H1 (cell line): ENCODE measurements around the gene TRIM67. TPM values are rescaled to one million over a fixed set of nuclear protein-coding genes. Genes with fewer than 3 reads are reported as not detected.
"Not testable (repeated sequence)": the region's sequence is repeated elsewhere in the genome, so short reads cannot be mapped to it uniquely, and the experiment has no call there.

ENCODE experiments used
- CTCF ChIA-PET: fragments of 300-600 bp; sonication (Branson Sonifier 250); formaldehyde crosslinking; loops from one replicate; lab custom pipeline; 2021; ENCODE audit not compliant: partially characterized antibody; lab: Charles Lee
- POLR2A ChIA-PET: fragments of 300-600 bp; sonication (Branson Sonifier 250); formaldehyde crosslinking; loops from one replicate; lab custom pipeline; 2021; ENCODE audit warnings: inconsistent platforms; ENCODE audit not compliant: partially characterized antibody; lab: Charles Lee
- DNase-seq, 2 experiments: peaks; one replicate each; pipeline versions ENCODE4 v3.0.0 to v3.0.0-alpha.2; 2010 to 2022; ENCODE audit warnings: low spot score in 2 of 2, low read depth in 1 of 2, mixed read lengths in 1 of 2
- FAIRE-seq: peaks from 2 replicates; lab custom pipeline; 2011; peaks lifted over from hg19 to GRCh38; lab: Jason Lieb, UNC
- H2AFZ ChIP-seq: 2 replicates; pipeline ENCODE4 v1.8.1; 2012; ENCODE audit warnings: low read length, inconsistent platforms
- H2AK5ac ChIP-seq: 2 replicates; pipeline ENCODE4 v1.6.1; 2013; ENCODE audit warnings: low read depth, low read length
- H2BK120ac ChIP-seq: replicated peaks from 2 replicates; pipeline ENCODE3; 2013; ENCODE audit warnings: low read depth, low read length, inconsistent platforms
- H2BK12ac ChIP-seq: 2 replicates; pipeline ENCODE4 v1.6.1; 2013; ENCODE audit warnings: low read depth, low read length
- H2BK15ac ChIP-seq: 2 replicates; pipeline ENCODE4 v1.6.1; 2013; ENCODE audit warnings: low read length
- H2BK20ac ChIP-seq: 2 replicates; pipeline ENCODE4 v1.6.1; 2013; ENCODE audit warnings: low read length
- H2BK5ac ChIP-seq: 2 replicates; pipeline ENCODE4 v1.6.1; 2013; ENCODE audit warnings: low read depth, low read length
- H3K14ac ChIP-seq: 2 replicates; pipeline ENCODE4 v1.6.1; 2013; ENCODE audit warnings: inconsistent platforms; ENCODE audit not compliant: insufficient read length
- H3K18ac ChIP-seq: 2 replicates; pipeline ENCODE4 v1.6.1; 2013; ENCODE audit warnings: low read length; ENCODE audit errors: extremely low read depth
- H3K23ac ChIP-seq: 2 replicates; pipeline ENCODE4 v1.6.1; 2013; ENCODE audit warnings: inconsistent platforms; ENCODE audit not compliant: insufficient read length
- H3K23me2 ChIP-seq: 2 replicates; pipeline ENCODE4 v1.6.1; 2013; ENCODE audit warnings: low read depth, low read length
- H3K27ac ChIP-seq: 2 replicates; pipeline ENCODE4 v1.6.1; 2011; ENCODE audit warnings: low read depth, low read length, inconsistent platforms
- H3K27me3 ChIP-seq, 4 experiments: replicated peaks in 1 of 4; 1 replicate in 1 of 4; 2 replicates in 3 of 4; pipeline versions ENCODE4 v1.6.1 to v1.8.1; 2011 to 2013; ENCODE audit warnings: low read length in 3 of 4, mild to moderate bottlenecking in 3 of 4, inconsistent platforms in 2 of 4, mixed read lengths in 2 of 4, moderate library complexity in 1 of 4; ENCODE audit not compliant: control insufficient read depth in 3 of 4, insufficient read depth in 3 of 4; ENCODE audit errors: extremely low read depth in 1 of 4
- H3K36me3 ChIP-seq, 4 experiments: 2 replicates each; pipeline versions ENCODE4 v1.6.1 to v1.8.1; 2011 to 2013; ENCODE audit warnings: mild to moderate bottlenecking in 4 of 4, low read length in 3 of 4, moderate library complexity in 2 of 4, control low read depth in 1 of 4, inconsistent platforms in 1 of 4; ENCODE audit not compliant: insufficient read depth in 4 of 4, control insufficient read depth in 2 of 4
- H3K4ac ChIP-seq: replicated peaks from 2 replicates; pipeline ENCODE3; 2013; ENCODE audit warnings: low read length, low read depth, mixed read lengths, inconsistent platforms; ENCODE audit not compliant: insufficient read length
- H3K4me1 ChIP-seq, 4 experiments: replicated peaks in 1 of 4; 1 replicate in 1 of 4; 2 replicates in 3 of 4; pipeline versions ENCODE4 v1.6.1 to v1.8.1; 2011 to 2013; ENCODE audit warnings: low read length in 3 of 4, inconsistent platforms in 2 of 4, mixed read lengths in 1 of 4; ENCODE audit not compliant: insufficient read depth in 4 of 4, control insufficient read depth in 3 of 4
- H3K4me2 ChIP-seq, 2 experiments: 2 replicates each; pipeline versions ENCODE4 v1.6.1 to v1.8.1; 2011 to 2013; ENCODE audit warnings: low read depth in 2 of 2, low read length in 2 of 2, control low read depth in 1 of 2, inconsistent platforms in 1 of 2, mild to moderate bottlenecking in 1 of 2; ENCODE audit not compliant: insufficient read depth in 1 of 2
- H3K4me3 ChIP-seq, 4 experiments: fragments of 200-600, 300-600 bp in 1 of 4; sonication (generic), shearing (Covaris generic), sonication (Bioruptor Twin) in 1 of 4; 2 replicates each; pipeline versions ENCODE4 v1.5.1 to v1.8.1; 2011 to 2016; ENCODE audit warnings: low read length in 4 of 4, low read depth in 3 of 4, control low read depth in 2 of 4, inconsistent platforms in 2 of 4, mild to moderate bottlenecking in 2 of 4, mixed read lengths in 1 of 4, moderate library complexity in 1 of 4; ENCODE audit not compliant: insufficient read depth in 2 of 4; ENCODE audit errors: extremely low read depth in 1 of 4
- H3K56ac ChIP-seq: replicated peaks from 2 replicates; pipeline ENCODE3; 2013; ENCODE audit warnings: low read depth, mild to moderate bottlenecking, mixed read lengths, low read length, inconsistent platforms; ENCODE audit not compliant: insufficient read length
- H3K79me1 ChIP-seq: 2 replicates; pipeline ENCODE4 v1.6.1; 2013; ENCODE audit warnings: low read depth, low read length, control low read depth
- H3K79me2 ChIP-seq, 2 experiments: 2 replicates each; pipeline versions ENCODE4 v1.6.1 to v1.8.1; 2012 to 2013; ENCODE audit warnings: low read length in 2 of 2, mild to moderate bottlenecking in 2 of 2, inconsistent platforms in 1 of 2; ENCODE audit not compliant: insufficient read depth in 2 of 2, control insufficient read depth in 1 of 2
- H3K9ac ChIP-seq, 4 experiments: replicated peaks in 1 of 4; 1 replicate in 1 of 4; 2 replicates in 3 of 4; pipeline versions ENCODE4 v1.6.1 to v1.8.1; 2011 to 2013; ENCODE audit warnings: low read depth in 3 of 4, low read length in 3 of 4, control low read depth in 2 of 4, mild to moderate bottlenecking in 2 of 4, moderate library complexity in 2 of 4, inconsistent platforms in 1 of 4; ENCODE audit errors: extremely low read depth in 1 of 4
- H3K9me3 ChIP-seq, 2 experiments: 2 replicates each; pipeline versions ENCODE4 v1.6.1 to v1.8.1; 2012 to 2013; ENCODE audit warnings: mild to moderate bottlenecking in 2 of 2, moderate library complexity in 2 of 2, control low read depth in 1 of 2, inconsistent platforms in 1 of 2, low read depth in 1 of 2, low read length in 1 of 2, mixed read lengths in 1 of 2; ENCODE audit not compliant: insufficient read depth in 2 of 2
- H4K20me1 ChIP-seq, 2 experiments: replicated peaks in 1 of 2; 2 replicates each; pipeline versions ENCODE3 to v1.8.1; 2011 to 2013; ENCODE audit warnings: inconsistent platforms in 2 of 2, low read length in 2 of 2, mild to moderate bottlenecking in 1 of 2; ENCODE audit not compliant: insufficient read depth in 2 of 2, control insufficient read depth in 1 of 2
- H4K5ac ChIP-seq: 2 replicates; pipeline ENCODE4 v1.6.1; 2013; ENCODE audit warnings: low read length, low read depth, mixed read lengths, inconsistent platforms; ENCODE audit not compliant: insufficient read length
- H4K8ac ChIP-seq: 2 replicates; pipeline ENCODE4 v1.8.0; 2013; ENCODE audit warnings: mild to moderate bottlenecking, moderate library complexity, low read length, inconsistent platforms; ENCODE audit not compliant: insufficient read depth; ENCODE audit errors: extremely low read depth
- H4K91ac ChIP-seq: replicated peaks from 2 replicates; pipeline ENCODE3; 2013; ENCODE audit warnings: low read length, mixed read lengths, inconsistent platforms; ENCODE audit not compliant: insufficient read length
- CBX5 ChIP-seq: fragments of 300-800, 300-1000 bp; sonication (generic); IDR thresholded peaks from 2 replicates; pipeline ENCODE4 v1.7.1; 2016; ENCODE audit warnings: antibody characterized with exemption, low read length, low read depth
- WGBS, 2 experiments: shearing (Covaris generic) in 1 of 2; methylation state at CpG; one replicate each; pipeline versions ENCODE4 v1.1.6 to v1.1.7; 2013 to 2015; ENCODE audit warnings: low lambda C conversion rate in 2 of 2, mixed read lengths in 2 of 2, inconsistent platforms in 1 of 2, low coverage in 1 of 2, missing lambda C conversion rate in 1 of 2; ENCODE audit not compliant: insufficient replicate concordance in 2 of 2, insufficient coverage in 1 of 2, insufficient read length in 1 of 2; ENCODE audit errors: extremely low coverage in 1 of 2, missing lambda C conversion rate in 1 of 2; 5-methylcytosine and 5-hydroxymethylcytosine counted together
- polyA plus RNA-seq, 7 experiments: library from polyadenylated mRNA; depleted of rRNA in 3 of 7; stranded (reverse) in 5 of 7; unstranded in 2 of 7; fragments of >200 nt in 5 of 7; fragments of 200-250 nt in 2 of 7; gene quantifications; 1 replicate in 5 of 7; 2 replicates in 1 of 7; 4 replicates in 1 of 7; pipeline versions ENCODE4 v1.2.1 to v1.2.3, GENCODE V29; 2011 to 2013; ENCODE audit warnings: missing spikeins in 2 of 7, mixed read lengths in 2 of 7
- total RNA-seq: library from RNA; stranded (reverse); fragmentation: NEBNext Ultra II Directional; extraction: Animal tissue kit (Norgen Biotek cat#: 25700); gene quantifications from 2 replicates; pipeline ENCODE4 v1.2.1, GENCODE V29; 2021
- TF ChIP-seq, protein P1 (sequence below), 3 experiments: IDR thresholded peaks; 1 replicate in 2 of 3; 2 replicates in 1 of 3; pipeline versions ENCODE4 v1.5.1 to v1.6.1; 2011; ENCODE audit warnings: low read length in 3 of 3, mild to moderate bottlenecking in 3 of 3, inconsistent platforms in 2 of 3, low read depth in 1 of 3, moderate library complexity in 1 of 3; ENCODE audit not compliant: insufficient read depth in 1 of 3; ENCODE audit errors: control extremely low read depth in 1 of 3

TRIM67 gene
- total and polyA plus RNA-seq, 2 of the 8 experiments (the other 6 are each of a cell fraction or from before 2014, with no cell fraction given), result under 0.01 TPM; not detected in 1

DNA sequence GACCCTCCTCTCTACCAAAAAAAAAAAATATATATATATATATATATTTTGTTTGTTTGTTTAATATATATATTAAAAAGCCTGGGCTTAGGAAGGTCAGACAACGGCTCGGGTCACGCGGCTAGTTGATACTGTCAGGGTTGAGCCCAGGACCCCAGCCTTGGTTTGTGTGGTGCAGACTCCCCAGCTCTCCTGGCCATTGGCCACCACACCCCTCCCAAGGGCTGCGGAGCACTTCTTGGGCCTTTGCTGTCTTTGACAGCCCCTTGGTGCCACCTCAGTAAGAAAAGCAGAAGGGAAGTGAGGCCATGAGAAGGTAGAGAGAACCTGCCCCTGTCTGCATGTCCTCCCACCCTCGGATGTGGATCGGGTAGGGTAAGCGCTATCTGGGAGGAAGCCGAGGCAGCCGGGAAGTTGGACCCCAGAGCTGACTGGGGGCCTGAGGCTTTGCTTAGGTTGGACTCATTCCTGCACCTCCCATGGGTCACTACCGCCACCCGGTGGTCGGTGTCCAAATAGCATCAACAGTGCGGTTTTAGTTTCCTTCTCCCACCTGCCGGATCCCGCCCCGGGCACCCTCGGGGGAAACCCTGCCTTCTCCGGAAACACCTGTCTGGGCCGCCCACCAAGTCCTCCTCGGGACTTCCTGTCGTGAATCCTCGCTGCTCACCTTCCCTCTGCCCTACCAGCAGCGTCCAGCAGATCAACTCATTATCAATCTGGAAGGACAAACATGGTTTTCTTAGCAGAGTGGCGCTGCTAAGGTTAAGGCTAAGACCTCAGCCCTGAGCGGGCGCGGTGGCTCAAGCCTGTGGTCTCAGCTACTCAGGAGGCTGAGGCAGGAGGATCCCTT, 49.4 kb downstream of the TRIM67 start (continued):
- TF ChIP-seq, protein P1, sequence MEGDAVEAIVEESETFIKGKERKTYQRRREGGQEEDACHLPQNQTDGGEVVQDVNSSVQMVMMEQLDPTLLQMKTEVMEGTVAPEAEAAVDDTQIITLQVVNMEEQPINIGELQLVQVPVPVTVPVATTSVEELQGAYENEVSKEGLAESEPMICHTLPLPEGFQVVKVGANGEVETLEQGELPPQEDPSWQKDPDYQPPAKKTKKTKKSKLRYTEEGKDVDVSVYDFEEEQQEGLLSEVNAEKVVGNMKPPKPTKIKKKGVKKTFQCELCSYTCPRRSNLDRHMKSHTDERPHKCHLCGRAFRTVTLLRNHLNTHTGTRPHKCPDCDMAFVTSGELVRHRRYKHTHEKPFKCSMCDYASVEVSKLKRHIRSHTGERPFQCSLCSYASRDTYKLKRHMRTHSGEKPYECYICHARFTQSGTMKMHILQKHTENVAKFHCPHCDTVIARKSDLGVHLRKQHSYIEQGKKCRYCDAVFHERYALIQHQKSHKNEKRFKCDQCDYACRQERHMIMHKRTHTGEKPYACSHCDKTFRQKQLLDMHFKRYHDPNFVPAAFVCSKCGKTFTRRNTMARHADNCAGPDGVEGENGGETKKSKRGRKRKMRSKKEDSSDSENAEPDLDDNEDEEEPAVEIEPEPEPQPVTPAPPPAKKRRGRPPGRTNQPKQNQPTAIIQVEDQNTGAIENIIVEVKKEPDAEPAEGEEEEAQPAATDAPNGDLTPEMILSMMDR (IDR thresholded peaks at IDR 0.05; ENCODE audit: control extremely low read depth in 1 of 3, insufficient read depth in 1 of 3, low read depth in 1 of 3, low read length in 3 of 3), result peak; percentile 85 to 94 (median 93)
- no peak for TF ChIP-seq CBX5

DNA sequence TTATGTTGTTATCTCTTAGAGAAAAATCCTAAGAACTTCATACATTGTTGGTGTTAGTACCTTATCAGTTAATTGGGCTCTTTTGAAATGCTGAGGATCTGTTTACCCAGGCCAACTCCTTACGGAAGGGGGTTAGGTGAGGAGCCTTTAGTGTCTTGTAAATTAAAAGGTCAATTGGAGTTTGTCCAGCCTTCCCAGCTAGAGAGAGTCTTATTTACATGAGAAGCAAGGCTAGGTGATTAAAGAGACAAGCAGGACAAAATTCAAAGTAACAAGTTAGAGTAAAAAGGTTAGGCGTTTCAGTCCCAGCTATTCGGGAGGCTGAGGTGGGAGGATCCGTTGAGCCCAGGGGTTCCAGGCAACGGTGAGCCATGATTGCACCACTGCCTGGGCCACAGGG, 50.4 kb downstream of the TRIM67 start:
- H3K79me2 ChIP-seq, POLR2A ChIA-PET, H2BK120ac ChIP-seq, H4K91ac ChIP-seq, H3K4ac ChIP-seq, H3K9me3 ChIP-seq, H2BK5ac ChIP-seq, H2AK5ac ChIP-seq, H3K14ac ChIP-seq, H3K56ac ChIP-seq, H3K4me2 ChIP-seq, H2BK15ac ChIP-seq, H3K23me2 ChIP-seq, H4K8ac ChIP-seq, H3K36me3 ChIP-seq, H3K18ac ChIP-seq, DNase-seq, H4K5ac ChIP-seq, H2BK20ac ChIP-seq, H3K9ac ChIP-seq, H3K4me1 ChIP-seq, FAIRE-seq, H3K27ac ChIP-seq, H3K79me1 ChIP-seq, H2BK12ac ChIP-seq, H3K23ac ChIP-seq, H2AFZ ChIP-seq, H3K4me3 ChIP-seq: not testable (repeated sequence)
- CTCF ChIA-PET, result interaction anchor here (0.6 to 4.0 kb wide), 13 partner anchors 12 to 414 kb away, joined by 3 to 24 read pairs (median 4); no protein-coding TSS in a partner anchor
- H3K27me3 ChIP-seq, result peaks cover 31 to 53% (median 46%) of the 10 kb centered on the region in 4 experiments
- H4K20me1 ChIP-seq, result peaks cover 0 to 11% of the 10 kb centered on the region in 2 experiments
- 43% methylated on average over 5 of the region's 5 CpGs; no CpG with 5 or more reads in 1 of the 2 experiments for WGBS, 2 experiments
